Effector memory CD8-positive, alpha-beta T cell (primary cell): ENCODE measurements around the gene ATPAF1.
A peak's percentile ranks its signal among the peaks of the same experiment; 100 is the strongest.

Experiments
- ATAC-seq: fragments of 150-1000 bp; cut with Tn5 transposase; replicated peaks from 2 replicates; pipeline ENCODE4 v1.10.0; 2021; ENCODE audit warnings: mild to moderate bottlenecking, moderate library complexity
- DNase-seq, 3 experiments: peaks; one replicate each; pipeline ENCODE4 v3.0.0; 2021
- H3K27ac Mint-ChIP-seq, 2 donors: one replicate each; pipeline ENCODE4 v1.8.0; 2022; ENCODE audit warnings: mild to moderate bottlenecking in 2 of 2, mixed read lengths in 2 of 2, moderate library complexity in 2 of 2
- H3K27me3 Mint-ChIP-seq, 2 donors: one replicate each; pipeline ENCODE4 v1.8.0; 2022; ENCODE audit warnings: mixed read lengths in 2 of 2
- H3K36me3 Mint-ChIP-seq: one replicate; pipeline ENCODE4 v1.8.0; 2022; ENCODE audit warnings: mild to moderate bottlenecking, moderate library complexity, mixed read lengths; ENCODE audit not compliant: insufficient read depth
- H3K4me1 Mint-ChIP-seq, 2 donors: one replicate each; pipeline ENCODE4 v1.8.0; 2022; ENCODE audit warnings: low read depth in 2 of 2, mixed read lengths in 2 of 2
- H3K4me3 Mint-ChIP-seq, 2 donors: one replicate each; pipeline ENCODE4 v1.8.0; 2022; ENCODE audit warnings: mild to moderate bottlenecking in 2 of 2, mixed read lengths in 2 of 2, moderate library complexity in 2 of 2
- H3K9me3 Mint-ChIP-seq, 2 donors: one replicate each; pipeline ENCODE4 v1.8.0; 2022; ENCODE audit warnings: mixed read lengths in 2 of 2

ATPAF1 gene

GRCh38 chr1:46690931-46691421, 22.8 kb upstream of the ATPAF1 start:
- Mint-ChIP-seq H3K27ac (peak overlapping the region in 1 of 2 donors; percentile 42), H3K4me3 (no peak overlapping the region), H3K4me1 (peaks cover 0 to 15% of the 10 kb centered on the region in 2 donors), H3K27me3 (no peaks in the 10 kb centered on the region), H3K9me3 (no peaks in the 10 kb centered on the region), H3K36me3 (peaks cover 70% of the 10 kb centered on the region)
- ATAC-seq, result no peak
- DNase-seq, result no peak

DNA sequence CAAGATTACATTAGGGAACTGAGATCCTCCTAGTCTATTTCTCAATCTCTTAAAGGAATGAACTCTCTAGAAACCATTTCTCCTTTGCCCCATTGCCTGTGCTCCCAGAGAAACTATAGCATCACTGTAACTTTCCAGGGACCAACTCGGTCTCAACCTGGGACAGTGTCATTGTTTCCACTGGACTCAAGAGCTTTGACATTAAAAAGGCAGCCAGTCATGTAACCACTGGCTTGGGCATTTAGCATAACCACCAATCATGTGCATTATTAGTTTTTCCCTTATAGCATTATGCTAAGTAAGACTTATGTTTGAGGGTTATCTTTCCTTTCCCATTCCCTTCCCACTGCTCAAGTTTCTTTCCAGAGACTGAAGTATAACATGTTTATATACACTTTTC, 21.7 kb upstream of the ATPAF1 start:
- peaks cover 0 to 15% of the 10 kb centered on the region in 2 donors for H3K4me1 Mint-ChIP-seq
- peaks cover 71% of the 10 kb centered on the region for H3K36me3 Mint-ChIP-seq
- no peak overlapping the region for H3K4me3 Mint-ChIP-seq
- peak overlapping the region; percentile 16 to 87 for H3K27ac Mint-ChIP-seq
- ATAC-seq (no peak), DNase-seq (no peak)
- no peaks in the 10 kb centered on the region for H3K9me3 Mint-ChIP-seq
- no peaks in the 10 kb centered on the region for H3K27me3 Mint-ChIP-seq

DNA sequence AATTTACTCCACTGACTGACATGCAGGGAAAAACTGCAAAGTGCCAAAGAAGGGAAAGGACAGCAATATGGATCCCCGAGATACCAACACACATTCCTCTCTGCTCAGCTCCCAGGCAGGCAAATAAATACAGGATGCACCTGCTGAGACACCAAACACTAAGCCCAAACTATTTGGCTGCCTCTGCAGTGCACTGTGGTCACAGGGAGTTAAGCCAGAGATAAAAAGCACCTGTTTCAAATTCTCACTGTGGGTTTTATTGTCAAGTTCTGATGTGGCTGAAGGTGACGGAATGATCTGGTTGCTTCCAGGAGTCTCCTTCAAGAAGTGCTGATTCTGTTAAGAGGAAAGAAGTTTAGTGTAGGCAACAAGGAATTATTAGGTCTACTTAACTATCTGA, 21.2 kb upstream of the ATPAF1 start:
- Mint-ChIP-seq H3K36me3 (peaks cover 75% of the 10 kb centered on the region), H3K9me3 (no peaks in the 10 kb centered on the region), H3K27ac (peak overlapping the region in 1 of 2 donors; percentile 44), H3K4me1 (peaks cover 0 to 15% of the 10 kb centered on the region in 2 donors), H3K27me3 (no peaks in the 10 kb centered on the region), H3K4me3 (no peak overlapping the region)
- DNase-seq, result no peak
- ATAC-seq, result no peak

- no peak for DNase-seq
- no peak overlapping the region for H3K4me3 Mint-ChIP-seq
- peak overlapping the region in 1 of 2 donors; percentile 33 for H3K27ac Mint-ChIP-seq
- H3K27me3 Mint-ChIP-seq, result no peaks in the 10 kb centered on the region
- H3K4me1 Mint-ChIP-seq, result peaks cover 0 to 15% of the 10 kb centered on the region in 2 donors
- ATAC-seq, result no peak
- H3K36me3 Mint-ChIP-seq, result peaks cover 84% of the 10 kb centered on the region
- no peaks in the 10 kb centered on the region for H3K9me3 Mint-ChIP-seq
Measured at GRCh38 chr1:46687921-46688509, 19.9 kb upstream of the ATPAF1 start.

- Mint-ChIP-seq H3K9me3 (no peaks in the 10 kb centered on the region), H3K4me3 (no peak overlapping the region), H3K4me1 (peaks cover 0 to 15% of the 10 kb centered on the region in 2 donors), H3K36me3 (peaks cover 84% of the 10 kb centered on the region), H3K27me3 (no peaks in the 10 kb centered on the region), H3K27ac (peak overlapping the region in 1 of 2 donors; percentile 19)
- DNase-seq, result no peak
- ATAC-seq, result no peak
Measured at GRCh38 chr1:46687093-46687659, 19.0 kb upstream of the ATPAF1 start.

DNA sequence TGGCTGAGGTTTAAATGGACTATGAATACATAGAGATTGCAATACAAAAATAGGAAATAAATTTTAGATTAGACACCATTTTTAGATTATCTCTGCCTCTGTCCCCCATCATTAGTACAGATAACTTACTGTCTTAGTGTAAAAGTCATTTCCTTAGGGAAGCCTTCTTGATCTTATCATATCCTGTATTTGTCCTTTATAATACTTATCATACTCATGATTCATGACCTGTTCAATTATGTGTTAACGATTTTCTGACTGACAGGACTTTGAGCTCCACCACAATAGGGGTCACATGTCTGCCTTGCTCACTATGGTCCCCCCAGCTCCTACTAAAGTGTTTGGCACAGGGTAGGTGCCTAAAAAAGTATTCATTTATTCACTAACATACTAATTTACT, 18.1 kb upstream of the ATPAF1 start:
- Mint-ChIP-seq H3K36me3 (peaks cover 85% of the 10 kb centered on the region), H3K27ac (peak overlapping the region in 1 of 2 donors; percentile 19), H3K4me3 (no peak overlapping the region), H3K4me1 (peaks cover 0 to 11% of the 10 kb centered on the region in 2 donors), H3K27me3 (no peaks in the 10 kb centered on the region), H3K9me3 (no peaks in the 10 kb centered on the region)
- no peak for ATAC-seq
- DNase-seq, result no peak

GRCh38 chr1:46684670-46685069, 16.5 kb upstream of the ATPAF1 start:
- H3K36me3 Mint-ChIP-seq, result peaks cover 87% of the 10 kb centered on the region
- H3K9me3 Mint-ChIP-seq, result no peaks in the 10 kb centered on the region
- ATAC-seq (no peak), DNase-seq (no peak)
- H3K4me1 Mint-ChIP-seq, result peaks cover 0 to 5% of the 10 kb centered on the region in 2 donors
- no peak overlapping the region for H3K4me3 Mint-ChIP-seq
- no peaks in the 10 kb centered on the region for H3K27me3 Mint-ChIP-seq
- H3K27ac Mint-ChIP-seq, result no peak overlapping the region

GRCh38 chr1:46682064-46682463, 13.9 kb upstream of the ATPAF1 start:
- H3K36me3 Mint-ChIP-seq, result peaks cover 88% of the 10 kb centered on the region
- H3K4me3 Mint-ChIP-seq, result no peak overlapping the region
- DNase-seq, result no peak
- peaks cover 1 to 9% of the 10 kb centered on the region in 2 donors for H3K4me1 Mint-ChIP-seq
- peak overlapping the region in 1 of 2 donors; percentile 47 for H3K27ac Mint-ChIP-seq
- no peaks in the 10 kb centered on the region for H3K27me3 Mint-ChIP-seq
- H3K9me3 Mint-ChIP-seq, result no peaks in the 10 kb centered on the region
- ATAC-seq, result no peak

DNA sequence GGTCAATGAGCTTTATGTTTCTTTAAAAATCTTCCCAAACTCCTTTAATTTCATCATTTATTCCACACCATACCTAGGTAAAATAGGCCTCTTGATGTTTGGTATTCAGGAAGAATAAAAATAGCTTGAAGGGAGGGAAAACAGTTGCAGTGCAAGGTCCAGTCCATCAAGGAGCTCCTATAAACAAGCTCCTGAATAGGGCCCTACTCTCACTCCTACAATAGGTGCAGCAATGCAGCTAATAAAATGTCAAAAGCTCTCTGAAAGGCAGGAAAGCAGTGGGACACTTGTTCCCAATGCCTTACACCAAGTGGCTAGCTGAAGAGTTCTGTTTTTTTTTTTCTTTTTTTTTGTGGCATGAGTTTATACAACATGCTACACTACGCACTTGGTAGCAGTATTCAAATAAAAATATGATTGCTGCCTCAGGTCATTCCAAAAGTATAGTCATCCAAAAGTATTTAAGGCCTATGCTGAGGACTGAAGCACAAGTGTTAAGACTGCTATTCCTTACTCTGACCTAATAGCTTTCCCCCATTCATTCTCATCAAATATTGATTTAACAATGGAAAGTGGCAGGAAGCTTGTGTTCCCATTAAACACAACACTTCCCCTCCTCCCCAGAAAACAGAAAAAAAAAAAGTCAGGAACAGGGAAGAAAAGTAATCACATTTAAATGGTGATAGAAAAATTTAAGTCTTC, 13.3 kb upstream of the ATPAF1 start:
- no peak overlapping the region for H3K4me3 Mint-ChIP-seq
- ATAC-seq, result no peak
- H3K36me3 Mint-ChIP-seq, result peaks cover 84% of the 10 kb centered on the region
- H3K27me3 Mint-ChIP-seq, result no peaks in the 10 kb centered on the region
- no peaks in the 10 kb centered on the region for H3K9me3 Mint-ChIP-seq
- peaks cover 6 to 10% of the 10 kb centered on the region in 2 donors for H3K4me1 Mint-ChIP-seq
- no peak for DNase-seq
- peak overlapping the region in 1 of 2 donors; percentile 47 for H3K27ac Mint-ChIP-seq

GRCh38 chr1:46679789-46680573, 11.8 kb upstream of the ATPAF1 start:
- DNase-seq (no peak), ATAC-seq (no peak)
- Mint-ChIP-seq H3K9me3 (no peaks in the 10 kb centered on the region), H3K27me3 (no peaks in the 10 kb centered on the region), H3K4me3 (no peak overlapping the region), H3K36me3 (peaks cover 69% of the 10 kb centered on the region), H3K4me1 (peaks cover 17 to 23% of the 10 kb centered on the region in 2 donors), H3K27ac (peak overlapping the region; percentile 1 to 6)

DNA sequence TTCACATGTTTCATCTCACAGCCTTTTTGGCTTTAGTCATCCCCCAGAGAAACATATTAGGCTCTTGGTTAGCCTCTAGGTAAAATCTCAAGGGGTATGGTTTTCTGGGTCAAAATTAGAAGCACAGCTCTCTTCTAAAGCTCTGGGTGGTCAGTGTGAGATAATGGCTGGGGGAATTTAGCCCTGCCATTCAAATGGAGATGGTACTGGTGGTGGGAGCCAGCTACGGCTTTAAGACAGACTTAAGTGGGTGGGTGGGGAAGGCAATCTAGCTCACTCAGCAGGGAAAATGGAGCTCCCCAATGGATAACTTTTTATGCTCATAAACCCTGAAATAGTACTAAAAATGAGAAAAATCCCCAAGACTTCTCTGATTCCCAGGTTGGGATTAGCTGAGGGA, 9.2 kb upstream of the ATPAF1 start:
- no peaks in the 10 kb centered on the region for H3K9me3 Mint-ChIP-seq
- no peak overlapping the region for H3K4me3 Mint-ChIP-seq
- H3K36me3 Mint-ChIP-seq, result peaks cover 51% of the 10 kb centered on the region
- H3K27me3 Mint-ChIP-seq, result no peaks in the 10 kb centered on the region
- no peak for DNase-seq
- peaks cover 17 to 23% of the 10 kb centered on the region in 2 donors for H3K4me1 Mint-ChIP-seq
- peak overlapping the region; percentile 93 to 97 for H3K27ac Mint-ChIP-seq
- no peak for ATAC-seq

DNA sequence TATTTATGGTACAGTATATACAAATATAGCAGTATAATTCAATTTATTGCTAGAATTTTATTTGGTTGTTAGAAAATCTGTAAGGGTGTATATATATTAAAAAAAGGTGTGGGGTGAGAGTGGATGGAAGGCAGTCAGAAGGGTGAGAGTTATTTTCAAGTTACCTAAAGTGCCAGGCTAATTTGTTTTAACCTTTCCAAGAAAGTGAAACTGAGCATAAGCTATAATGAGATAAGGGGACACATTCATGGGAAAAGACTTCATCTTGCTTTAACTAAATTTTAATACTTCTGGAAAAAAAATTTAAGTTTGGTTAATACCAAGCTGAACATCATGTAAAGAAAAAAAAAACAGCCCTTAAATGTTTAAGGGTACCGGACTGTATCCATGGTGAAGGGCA, 8.4 kb upstream of the ATPAF1 start:
- peaks cover 17 to 23% of the 10 kb centered on the region in 2 donors for H3K4me1 Mint-ChIP-seq
- H3K9me3 Mint-ChIP-seq, result no peaks in the 10 kb centered on the region
- peak overlapping the region; percentile 93 to 97 for H3K27ac Mint-ChIP-seq
- ATAC-seq (no peak), DNase-seq (no peak)
- no peaks in the 10 kb centered on the region for H3K27me3 Mint-ChIP-seq
- H3K36me3 Mint-ChIP-seq, result peaks cover 43% of the 10 kb centered on the region
- H3K4me3 Mint-ChIP-seq, result peak overlapping the region; percentile 39 to 53

DNA sequence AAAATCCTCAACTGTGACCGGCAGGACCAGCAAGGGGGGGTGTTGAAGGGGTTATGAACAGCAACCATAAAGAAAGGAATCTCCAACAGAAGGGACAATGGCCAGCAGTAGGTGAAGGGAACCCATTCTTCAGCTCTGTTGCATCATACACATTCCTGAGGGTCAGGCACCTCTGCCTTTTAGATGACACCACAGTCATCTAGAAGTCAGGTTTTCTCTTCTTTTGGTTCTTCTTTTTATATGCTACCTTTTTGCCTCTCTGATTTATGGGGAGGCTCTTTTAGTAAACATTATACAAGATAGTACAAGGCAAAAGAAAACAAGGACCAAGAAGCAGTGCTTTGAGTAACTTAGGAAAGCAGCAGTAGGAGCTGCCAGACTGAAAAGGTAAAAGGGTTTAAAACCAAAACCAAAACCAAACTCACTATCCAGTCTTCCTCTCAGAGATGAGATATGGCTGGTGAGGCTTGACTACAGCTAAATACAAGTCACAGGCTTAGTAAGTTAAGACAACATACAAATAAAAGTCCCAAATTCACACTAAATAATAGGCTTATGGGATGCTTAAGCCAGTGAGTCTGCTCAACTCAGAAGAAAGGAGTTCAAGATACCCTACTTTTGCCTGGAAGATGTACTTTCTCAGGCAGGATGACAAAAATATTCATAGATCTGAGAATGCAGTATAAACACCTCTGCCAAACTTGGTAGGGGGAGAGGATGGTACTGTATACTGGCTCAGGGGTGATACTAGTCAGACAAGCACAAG, 7.6 kb upstream of the ATPAF1 start:
- Mint-ChIP-seq H3K36me3 (peaks cover 35% of the 10 kb centered on the region), H3K9me3 (no peaks in the 10 kb centered on the region), H3K4me3 (peak overlapping the region; percentile 35 to 53), H3K27ac (peak overlapping the region; percentile 93 to 97), H3K4me1 (peaks cover 17 to 23% of the 10 kb centered on the region in 2 donors), H3K27me3 (no peaks in the 10 kb centered on the region)
- DNase-seq (no peak), ATAC-seq (peak; percentile 88)
